HepG2 (cell line): ENCODE results near the gene PRUNE1. TPM values are rescaled to one million over a fixed set of nuclear protein-coding genes. Genes with fewer than 3 reads are reported as not detected.

Experiments used
- ADNP ChIP-seq: sonication (generic); formaldehyde crosslinking; IDR thresholded peaks from 2 replicates; pipeline ENCODE4 v1.4.0; 2020; ENCODE audit warnings: missing genetic modification reagents
- AHR ChIP-seq: IDR thresholded peaks from 2 replicates; pipeline ENCODE4 v1.6.1; 2018; ENCODE audit warnings: missing genetic modification reagents, missing compliant biosample characterization
- ATF2 ChIP-seq: sonication (generic); formaldehyde crosslinking; IDR thresholded peaks from 2 replicates; pipeline ENCODE4 v1.4.0; 2020; ENCODE audit warnings: missing genetic modification reagents
- ATF7 ChIP-seq, 2 experiments: fragments of 450-650 bp in 1 of 2; sonication (generic) in 1 of 2; formaldehyde crosslinking in 1 of 2; IDR thresholded peaks; 2 replicates each; pipeline versions ENCODE4 v1.4.0 to v1.6.1; 2016 to 2020; ENCODE audit warnings: antibody characterized with exemption in 1 of 2, mild to moderate bottlenecking in 1 of 2, missing genetic modification reagents in 1 of 2
- CBX2 ChIP-seq, 2 experiments: fragments of 200-600 bp in 1 of 2; sonication (generic); formaldehyde crosslinking in 1 of 2; IDR thresholded peaks; 2 replicates each; pipeline versions ENCODE4 v1.7.0 to v1.8.1; 2018 to 2022; ENCODE audit warnings: low read depth in 2 of 2, low read length in 1 of 2, mild to moderate bottlenecking in 1 of 2, missing genetic modification reagents in 1 of 2
- EHMT2 ChIP-seq: fragments of 200-600 bp; sonication (generic); IDR thresholded peaks from 2 replicates; pipeline ENCODE4 v1.7.0; 2017; ENCODE audit warnings: antibody characterized with exemption, low read depth, low read length, borderline replicate concordance
- KMT2B ChIP-seq: IDR thresholded peaks from 2 replicates; pipeline ENCODE4 v1.6.1; 2016; ENCODE audit warnings: missing genetic modification reagents, missing compliant biosample characterization
- NCOA1 ChIP-seq: sonication (generic); formaldehyde crosslinking; IDR thresholded peaks from 2 replicates; pipeline ENCODE4 v1.9.0; 2021; ENCODE audit warnings: missing genetic modification reagents
- NPAS2 ChIP-seq: sonication (generic); formaldehyde crosslinking; IDR thresholded peaks from 2 replicates; pipeline ENCODE4 v1.8.0; 2022; ENCODE audit warnings: mild to moderate bottlenecking, missing genetic modification reagents, borderline replicate concordance
- NR0B2 ChIP-seq: sonication (generic); formaldehyde crosslinking; IDR thresholded peaks from 2 replicates; pipeline ENCODE4 v1.4.0; 2020; ENCODE audit warnings: mild to moderate bottlenecking, missing genetic modification reagents
- PATZ1 ChIP-seq: sonication (generic); formaldehyde crosslinking; IDR thresholded peaks from 2 replicates; pipeline ENCODE4 v1.4.0; 2020; ENCODE audit warnings: missing genetic modification reagents
- RARG ChIP-seq: sonication (generic); formaldehyde crosslinking; IDR thresholded peaks from 2 replicates; pipeline ENCODE4 v1.4.0; 2020; ENCODE audit warnings: low read depth, mild to moderate bottlenecking, missing genetic modification reagents
- ZBTB34 ChIP-seq: sonication (generic); formaldehyde crosslinking; IDR thresholded peaks from 2 replicates; pipeline ENCODE4 v1.8.0; 2022; ENCODE audit warnings: mild to moderate bottlenecking, missing genetic modification reagents
- ZBTB8A ChIP-seq: sonication (generic); formaldehyde crosslinking; IDR thresholded peaks from 2 replicates; pipeline ENCODE4 v1.4.0; 2020; ENCODE audit warnings: mild to moderate bottlenecking, low read depth, missing genetic modification reagents, borderline replicate concordance
- ZFP1 ChIP-seq: IDR thresholded peaks from 2 replicates; pipeline ENCODE4 v1.6.1; 2016
- ZNF275 ChIP-seq: sonication (generic); formaldehyde crosslinking; IDR thresholded peaks from 2 replicates; pipeline ENCODE4 v1.8.0; 2022; ENCODE audit warnings: missing genetic modification reagents, mild to moderate bottlenecking, inconsistent platforms, borderline replicate concordance
- ZNF484 ChIP-seq: sonication (generic); formaldehyde crosslinking; IDR thresholded peaks from 2 replicates; pipeline ENCODE4 v1.5.1; 2020; ENCODE audit warnings: mild to moderate bottlenecking, low read depth, missing genetic modification reagents, borderline replicate concordance
- ZNF567 ChIP-seq: sonication (generic); formaldehyde crosslinking; IDR thresholded peaks from 2 replicates; pipeline ENCODE4 v1.8.1; 2023; ENCODE audit warnings: mild to moderate bottlenecking, missing genetic modification reagents, borderline replicate concordance
- ZNF570 ChIP-seq: sonication (generic); formaldehyde crosslinking; IDR thresholded peaks from 2 replicates; pipeline ENCODE4 v1.4.0; 2020; ENCODE audit warnings: mild to moderate bottlenecking, missing genetic modification reagents, borderline replicate concordance
- ZNF788 ChIP-seq: sonication (generic); formaldehyde crosslinking; IDR thresholded peaks from 2 replicates; pipeline ENCODE4 v1.5.0; 2020; ENCODE audit warnings: mild to moderate bottlenecking, missing genetic modification reagents, borderline replicate concordance
- ZNF839 ChIP-seq: sonication (generic); formaldehyde crosslinking; IDR thresholded peaks from 2 replicates; pipeline ENCODE4 v1.4.0; 2020; ENCODE audit warnings: missing genetic modification reagents, mild to moderate bottlenecking, borderline replicate concordance
- polyA plus RNA-seq, 8 experiments: library from polyadenylated mRNA; depleted of rRNA in 3 of 8; stranded (reverse) in 7 of 8; unstranded in 1 of 8; fragments of >200 nt; fragmentation: Illumina TruSeq in 4 of 8; extraction: Trizol in 4 of 8; gene quantifications; 2 replicates each; pipeline versions ENCODE4 v1.2.1 to v1.2.3, GENCODE V29; 2011 to 2016; ENCODE audit warnings: low read depth in 4 of 8, missing spikeins in 1 of 8, mixed read lengths in 1 of 8; ENCODE audit not compliant: insufficient read depth in 1 of 8
- total RNA-seq, 5 experiments: library from RNA; depleted of rRNA; stranded (reverse); fragments of >200 nt; fragmentation: Illumina TruSeq; extraction: Trizol; gene quantifications; 2 replicates each; pipeline ENCODE4 v1.2.3, GENCODE V29; 2016; ENCODE audit warnings: low read depth in 1 of 5

The PRUNE1 gene
- total and polyA plus RNA-seq, 2 of the 13 experiments (the other 11 are each of a cell fraction or from before 2014, with no cell fraction given), result 19.0 to 31.9 TPM

GRCh38 chr1:151059109-151060006, 51.1 kb downstream of the PRUNE1 start, which contains the start of gene CDC42SE1 (continued):
- TF ChIP-seq ATF2 (CRISPR knock-in tag) (0 out of 2 replicates have a peak, but pooled peaks have one; percentile 25), ZNF839 (CRISPR knock-in tag) (peak; percentile 87; the same call in 1 of the 2 replicates), NPAS2 (CRISPR knock-in tag) (no peak), AHR (CRISPR knock-in tag) (peak; percentile 68; the same call in 1 of the 2 replicates), ZFP1 (CRISPR knock-in tag) (peak; percentile 72; the same call in 1 of the 2 replicates), NR0B2 (no peak), ATF7 (IDR thresholded peaks at IDR 0.05) (no peak), ATF7 (CRISPR knock-in tag; IDR thresholded peaks at IDR 0.05) (no peak), PATZ1 (CRISPR knock-in tag) (peak; percentile 87), ZNF275 (CRISPR knock-in tag) (peak; percentile 73; the same call in 1 of the 2 replicates), ADNP (no peak), ZNF570 (CRISPR knock-in tag) (peak; percentile 10; the same call in 1 of the 2 replicates), ZNF567 (no peak), RARG (CRISPR knock-in tag) (no peak), ZNF788 (CRISPR knock-in tag) (peak; percentile 84), EHMT2 (no peak), CBX2 (IDR thresholded peaks at IDR 0.05; ENCODE audit: low read depth, low read length) (no peak), CBX2 (CRISPR knock-in tag; IDR thresholded peaks at IDR 0.05; ENCODE audit: low read depth) (no peak), ZBTB8A (CRISPR knock-in tag) (no peak), ZNF484 (CRISPR knock-in tag) (no peak), KMT2B (CRISPR knock-in tag) (peak; percentile 66), ZBTB34 (CRISPR knock-in tag) (no peak), NCOA1 (no peak)
